DND-41 (cell line): ENCODE measurements around the gene TACR1.

ENCODE experiments used
- ATAC-seq: fragments of 200-7000 bp; cut with Tn5 transposase; 3 replicates; pipeline ENCODE4 v1.9.1; 2021; ENCODE audit warnings: low read depth; ENCODE audit not compliant: insufficient read depth
- DNase-seq: peaks from one replicate; pipeline ENCODE4 v3.0.0-alpha.2; 2020
- H2AFZ ChIP-seq: 2 replicates; pipeline ENCODE4 v1.6.0; 2012; ENCODE audit warnings: low read depth, low read length
- H3K27ac ChIP-seq: 2 replicates; pipeline ENCODE4 v1.5.1; 2012; ENCODE audit warnings: low read length, inconsistent platforms
- H3K27me3 ChIP-seq: fragments of 200-600 bp; sonication (generic); 2 replicates; pipeline ENCODE4 v1.6.0; 2012; ENCODE audit warnings: low read length, mild to moderate bottlenecking, inconsistent platforms; ENCODE audit not compliant: insufficient read depth, poor library complexity
- H3K36me3 ChIP-seq: 2 replicates; pipeline ENCODE4 v1.5.1; 2012; ENCODE audit warnings: low read length, inconsistent platforms; ENCODE audit not compliant: insufficient read depth
- H3K4me1 ChIP-seq: 2 replicates; pipeline ENCODE4 v1.5.1; 2012; ENCODE audit warnings: mild to moderate bottlenecking, low read length; ENCODE audit not compliant: insufficient read depth
- H3K4me2 ChIP-seq: 2 replicates; pipeline ENCODE4 v1.6.0; 2012; ENCODE audit warnings: mild to moderate bottlenecking, moderate library complexity, low read length, inconsistent platforms; ENCODE audit not compliant: insufficient read depth
- H3K4me3 ChIP-seq, 2 experiments: fragments of 200-600 bp in 1 of 2; shearing (Covaris generic) in 1 of 2; 2 replicates each; pipeline ENCODE4 v1.5.1; 2012 to 2016; ENCODE audit warnings: inconsistent platforms in 2 of 2, low read length in 2 of 2, mild to moderate bottlenecking in 2 of 2, low read depth in 1 of 2, moderate library complexity in 1 of 2
- H3K79me2 ChIP-seq: 2 replicates; pipeline ENCODE4 v1.6.0; 2012; ENCODE audit warnings: low read length, inconsistent platforms; ENCODE audit not compliant: insufficient read depth
- H3K9ac ChIP-seq: 2 replicates; pipeline ENCODE4 v1.6.0; 2012; ENCODE audit warnings: low read depth, mild to moderate bottlenecking, inconsistent platforms, low read length, moderate library complexity
- H3K9me3 ChIP-seq: 2 replicates; pipeline ENCODE4 v1.5.1; 2012; ENCODE audit warnings: low read length, moderate library complexity, mild to moderate bottlenecking, inconsistent platforms; ENCODE audit not compliant: insufficient read depth, severe bottlenecking
- H4K20me1 ChIP-seq: 2 replicates; pipeline ENCODE4 v1.6.0; 2012; ENCODE audit warnings: low read length; ENCODE audit not compliant: insufficient read depth
- CTCF ChIP-seq: IDR thresholded peaks from 2 replicates; pipeline ENCODE4 v1.5.1; 2012; ENCODE audit warnings: borderline replicate concordance, low read length, moderate library complexity, mild to moderate bottlenecking; ENCODE audit not compliant: poor library complexity, severe bottlenecking; ENCODE audit errors: extremely low read depth
- EZH2 ChIP-seq: IDR thresholded peaks from 3 replicates; pipeline ENCODE4 v1.6.1; 2012; ENCODE audit warnings: borderline replicate concordance, low read depth, mild to moderate bottlenecking, moderate library complexity, low read length, inconsistent platforms; ENCODE audit not compliant: severe bottlenecking

Gene TACR1

DNA sequence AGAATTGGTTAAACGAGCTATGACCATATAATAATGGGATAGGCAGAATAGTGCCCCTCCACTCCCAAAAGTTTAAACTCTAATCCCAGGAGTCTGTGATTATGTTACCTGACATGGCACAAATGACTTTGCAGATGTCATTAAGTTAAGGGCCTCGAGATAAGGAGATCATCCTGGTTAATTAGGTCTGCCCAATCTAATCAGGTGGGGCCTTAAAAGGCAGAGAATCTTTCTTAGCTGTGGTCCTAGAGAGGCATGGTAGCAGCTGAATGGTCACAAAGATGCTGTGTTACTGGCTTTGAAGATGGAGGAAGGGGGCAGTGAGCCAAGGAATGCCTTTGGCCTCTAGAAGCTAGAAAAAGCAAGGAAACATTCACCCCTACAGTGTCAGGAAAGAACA, 31.1 kb downstream of the TACR1 start:
- Histone ChIP-seq H2AFZ (no peak overlapping the region), H3K79me2 (no peaks in the 10 kb centered on the region), H3K27ac (no peak overlapping the region), H3K4me2 (no peak overlapping the region), H3K4me1 (no peaks in the 10 kb centered on the region), H3K27me3 (no peaks in the 10 kb centered on the region), H3K36me3 (no peaks in the 10 kb centered on the region), H4K20me1 (no peaks in the 10 kb centered on the region), H3K9me3 (no peaks in the 10 kb centered on the region), H3K4me3 (no peak overlapping the region), H3K9ac (no peak overlapping the region)
- no peak for TF ChIP-seq EZH2
- no peak for TF ChIP-seq CTCF
- DNase-seq, result no peak
- ATAC-seq, result no peak

DNA sequence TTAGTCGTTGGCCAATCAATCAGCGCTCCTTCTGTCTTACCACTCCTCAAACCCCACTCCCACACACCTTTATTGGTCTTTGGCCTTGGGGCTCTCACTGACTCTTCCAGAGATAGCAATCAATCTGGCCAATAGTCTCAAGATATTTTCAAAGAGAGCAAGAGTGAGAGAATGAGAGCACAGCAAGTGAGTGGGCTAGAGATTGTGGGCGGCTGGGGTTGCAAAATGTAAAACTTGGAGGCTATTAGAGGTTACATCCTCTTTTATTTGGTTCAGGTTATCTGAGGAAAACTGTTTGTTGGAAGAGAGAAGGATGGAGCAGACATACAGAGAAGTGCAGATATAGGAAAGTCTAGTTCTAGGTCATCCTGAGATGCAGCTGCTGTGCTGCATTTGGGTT, 32.8 kb downstream of the TACR1 start:
- no peak for ATAC-seq
- H3K36me3 ChIP-seq, result no peaks in the 10 kb centered on the region

GRCh38 chr2:75162897-75163296, 36.4 kb downstream of the TACR1 start:
- H2AFZ ChIP-seq, result no peak overlapping the region
- no peaks in the 10 kb centered on the region for H3K36me3 ChIP-seq
- H3K27me3 ChIP-seq, result no peaks in the 10 kb centered on the region
- H3K4me2 ChIP-seq, result no peak overlapping the region
- H3K4me1 ChIP-seq, result no peaks in the 10 kb centered on the region
- H3K4me3 ChIP-seq, result no peak overlapping the region
- H3K9ac ChIP-seq, result no peak overlapping the region
- no peaks in the 10 kb centered on the region for H4K20me1 ChIP-seq
- H3K27ac ChIP-seq, result no peak overlapping the region
- no peaks in the 10 kb centered on the region for H3K79me2 ChIP-seq
- ATAC-seq (peak; percentile 35; the same call in 1 of the 3 replicates), DNase-seq (no peak)
- no peaks in the 10 kb centered on the region for H3K9me3 ChIP-seq
- TF ChIP-seq CTCF (no peak), EZH2 (no peak)

More for the DNA sequence above, 32.8 kb downstream of the TACR1 start:
- H3K4me2 ChIP-seq, result no peak overlapping the region
- H3K27me3 ChIP-seq, result no peaks in the 10 kb centered on the region
- no peaks in the 10 kb centered on the region for H3K79me2 ChIP-seq
- H3K9me3 ChIP-seq, result no peaks in the 10 kb centered on the region
- H4K20me1 ChIP-seq, result no peaks in the 10 kb centered on the region
- H3K27ac ChIP-seq, result no peak overlapping the region
- H2AFZ ChIP-seq, result no peak overlapping the region
- no peak for DNase-seq
- TF ChIP-seq EZH2 (no peak), CTCF (no peak)
- no peaks in the 10 kb centered on the region for H3K4me1 ChIP-seq
- H3K9ac ChIP-seq, result no peak overlapping the region
- H3K4me3 ChIP-seq, result no peak overlapping the region

DNA sequence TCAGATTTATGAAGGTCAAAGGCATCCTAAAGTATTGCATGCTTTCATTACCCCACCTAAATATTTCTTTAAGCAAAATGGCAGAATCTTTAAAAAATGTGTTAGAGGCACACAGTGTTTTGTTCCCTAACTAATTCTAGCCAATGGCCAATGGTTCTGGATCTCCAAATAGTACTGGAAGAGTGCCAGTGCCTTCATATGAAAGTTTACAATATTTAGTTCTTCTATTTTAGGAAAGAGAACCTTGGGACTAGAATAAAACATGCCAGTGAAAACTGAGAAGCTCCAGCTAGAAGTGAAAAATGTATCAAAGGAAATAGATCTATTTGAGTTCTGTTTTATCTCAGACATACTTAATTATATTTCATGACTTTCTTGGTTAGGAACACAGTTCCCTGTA, 37.1 kb downstream of the TACR1 start:
- H3K79me2 ChIP-seq, result no peaks in the 10 kb centered on the region
- ATAC-seq (no peak), DNase-seq (no peak)
- H3K4me3 ChIP-seq, result no peak overlapping the region
- no peak overlapping the region for H3K27ac ChIP-seq
- H2AFZ ChIP-seq, result no peak overlapping the region
- TF ChIP-seq EZH2 (no peak), CTCF (no peak)
- H3K4me1 ChIP-seq, result no peaks in the 10 kb centered on the region
- no peaks in the 10 kb centered on the region for H3K27me3 ChIP-seq
- no peaks in the 10 kb centered on the region for H3K9me3 ChIP-seq
- H3K9ac ChIP-seq, result no peak overlapping the region
- no peaks in the 10 kb centered on the region for H4K20me1 ChIP-seq
- H3K4me2 ChIP-seq, result no peak overlapping the region
- H3K36me3 ChIP-seq, result no peaks in the 10 kb centered on the region
